BJ (cell line): ENCODE measurements around the gene IFITM5. TPM values are rescaled to one million over a fixed set of nuclear protein-coding genes. Genes with fewer than 3 reads are reported as not detected.
"Not testable (repeated sequence)": the region's sequence is repeated elsewhere in the genome, so short reads cannot be mapped to it uniquely, and the experiment has no call there.

ENCODE experiments used
- CTCF ChIA-PET: fragments of 350-600 bp; formaldehyde crosslinking; extraction: SDS; loops from one replicate; lab custom pipeline; 2021; ENCODE audit warnings: antibody characterized with exemption, inconsistent platforms; lab: Yijun Ruan, JAX
- POLR2A ChIA-PET: fragments of 300-600 bp; sonication (Branson Sonifier 250); formaldehyde crosslinking; extraction: SDS; loops from one replicate; lab custom pipeline; 2021; ENCODE audit warnings: antibody characterized with exemption; lab: Charles Lee
- DNase-seq: peaks from one replicate; pipeline ENCODE4 v3.0.0-alpha.2; 2011; ENCODE audit warnings: low read depth
- H3K27me3 ChIP-seq: 2 replicates; pipeline ENCODE4 v1.6.0; 2011; ENCODE audit warnings: low read length; ENCODE audit not compliant: control insufficient read depth, insufficient read depth
- H3K36me3 ChIP-seq: 2 replicates; pipeline ENCODE4 v1.5.1; 2011; ENCODE audit warnings: low read length; ENCODE audit not compliant: control insufficient read depth, insufficient read depth
- H3K4me3 ChIP-seq: 2 replicates; pipeline ENCODE4 v1.5.1; 2011; ENCODE audit warnings: low read depth, mild to moderate bottlenecking, control low read depth, low read length
- polyA plus RNA-seq: library from polyadenylated mRNA; depleted of rRNA; stranded (reverse); fragments of >200 nt; gene quantifications from 2 replicates; pipeline ENCODE4 v1.2.3, GENCODE V29; 2011
- TF ChIP-seq, protein P1 (sequence below): IDR thresholded peaks from 2 replicates; pipeline ENCODE4 v1.5.1; 2011; ENCODE audit warnings: low read depth, mild to moderate bottlenecking, control low read depth, inconsistent platforms, low read length, moderate library complexity; ENCODE audit not compliant: insufficient read depth

Gene IFITM5
- polyA plus RNA-seq, 1 experiment, result not detected

DNA sequence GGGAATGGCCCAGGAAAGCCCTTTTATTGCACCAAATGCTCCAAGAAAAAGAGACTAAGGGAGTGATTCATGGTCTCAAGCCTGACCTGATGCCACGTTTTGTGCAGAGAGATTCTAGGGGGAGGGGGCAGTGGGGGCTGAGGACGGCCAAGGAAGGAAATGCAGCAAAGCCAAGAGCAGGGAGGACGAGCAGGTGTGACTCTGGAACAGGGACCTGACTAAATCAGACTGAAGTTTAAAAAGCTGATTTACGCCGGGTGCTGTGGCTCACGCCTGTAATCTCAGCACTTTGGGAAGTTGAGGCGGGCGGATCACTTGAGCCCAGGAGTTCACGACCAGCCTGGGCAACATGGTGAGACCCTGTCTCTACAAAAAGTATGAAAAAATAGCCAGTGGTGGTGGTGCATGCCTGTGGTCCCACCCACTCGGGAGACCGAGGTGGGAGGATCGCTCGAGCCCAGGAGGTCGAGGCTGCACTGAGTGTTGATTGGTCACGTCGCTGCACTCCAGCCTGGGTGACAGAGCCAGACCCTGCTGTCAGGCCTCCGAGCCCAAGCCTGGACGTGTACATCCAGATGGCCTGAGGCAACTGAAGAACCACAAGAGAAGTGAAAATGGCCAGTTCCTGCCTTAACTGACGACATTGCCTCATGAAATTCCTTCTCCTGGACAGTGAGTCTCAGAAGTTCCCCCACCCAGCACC is 32.2 kb upstream of the IFITM5 start:
- CTCF ChIA-PET, result no interaction called here

DNA sequence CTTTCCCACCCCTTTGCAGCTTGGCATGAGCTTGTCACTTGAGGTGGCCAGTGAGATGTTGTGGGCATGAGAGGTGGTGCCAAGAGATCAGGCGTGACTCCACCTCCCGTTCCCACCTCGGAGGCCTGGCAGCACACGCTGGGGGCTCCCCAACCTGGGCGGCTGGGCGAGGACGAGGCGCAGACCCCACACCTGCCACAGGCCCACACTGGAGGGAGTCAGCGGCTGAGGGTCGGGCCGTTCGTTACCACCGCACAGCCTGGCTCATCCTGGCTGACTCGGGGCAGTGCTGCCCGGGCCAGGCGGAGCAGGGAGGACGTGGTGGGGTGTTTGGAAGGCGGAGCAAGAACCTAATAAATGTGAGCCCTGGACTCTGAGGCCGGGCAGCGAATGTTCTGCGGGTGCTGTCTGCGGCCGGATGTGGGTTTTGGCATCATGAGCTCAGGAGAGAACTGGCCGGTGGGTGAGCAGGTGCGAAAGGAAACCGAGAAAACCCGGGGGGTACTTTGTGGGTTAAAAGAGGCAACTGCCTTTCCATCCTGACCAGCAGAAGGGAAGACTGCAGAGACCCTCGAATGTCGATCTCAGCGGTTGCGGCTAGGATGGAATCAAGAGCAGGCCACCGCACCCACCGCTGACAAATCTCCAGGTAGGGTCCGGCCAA is 31.5 kb upstream of the IFITM5 start:
- H3K27me3 ChIP-seq, result no peaks in the 10 kb centered on the region
- no peaks in the 10 kb centered on the region for H3K36me3 ChIP-seq
- TF ChIP-seq, protein P1, sequence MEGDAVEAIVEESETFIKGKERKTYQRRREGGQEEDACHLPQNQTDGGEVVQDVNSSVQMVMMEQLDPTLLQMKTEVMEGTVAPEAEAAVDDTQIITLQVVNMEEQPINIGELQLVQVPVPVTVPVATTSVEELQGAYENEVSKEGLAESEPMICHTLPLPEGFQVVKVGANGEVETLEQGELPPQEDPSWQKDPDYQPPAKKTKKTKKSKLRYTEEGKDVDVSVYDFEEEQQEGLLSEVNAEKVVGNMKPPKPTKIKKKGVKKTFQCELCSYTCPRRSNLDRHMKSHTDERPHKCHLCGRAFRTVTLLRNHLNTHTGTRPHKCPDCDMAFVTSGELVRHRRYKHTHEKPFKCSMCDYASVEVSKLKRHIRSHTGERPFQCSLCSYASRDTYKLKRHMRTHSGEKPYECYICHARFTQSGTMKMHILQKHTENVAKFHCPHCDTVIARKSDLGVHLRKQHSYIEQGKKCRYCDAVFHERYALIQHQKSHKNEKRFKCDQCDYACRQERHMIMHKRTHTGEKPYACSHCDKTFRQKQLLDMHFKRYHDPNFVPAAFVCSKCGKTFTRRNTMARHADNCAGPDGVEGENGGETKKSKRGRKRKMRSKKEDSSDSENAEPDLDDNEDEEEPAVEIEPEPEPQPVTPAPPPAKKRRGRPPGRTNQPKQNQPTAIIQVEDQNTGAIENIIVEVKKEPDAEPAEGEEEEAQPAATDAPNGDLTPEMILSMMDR, result no peak
- no peak overlapping the region for H3K4me3 ChIP-seq
- DNase-seq, result no peak
- CTCF ChIA-PET, result no interaction called here
- POLR2A ChIA-PET, result no interaction called here

More for the DNA sequence above, 32.2 kb upstream of the IFITM5 start:
- Histone ChIP-seq H3K36me3 (no peaks in the 10 kb centered on the region), H3K27me3 (no peaks in the 10 kb centered on the region), H3K4me3 (no peak overlapping the region)
- TF ChIP-seq, protein P1, result no peak
- no peak for DNase-seq
- POLR2A ChIA-PET, result no interaction called here

DNA sequence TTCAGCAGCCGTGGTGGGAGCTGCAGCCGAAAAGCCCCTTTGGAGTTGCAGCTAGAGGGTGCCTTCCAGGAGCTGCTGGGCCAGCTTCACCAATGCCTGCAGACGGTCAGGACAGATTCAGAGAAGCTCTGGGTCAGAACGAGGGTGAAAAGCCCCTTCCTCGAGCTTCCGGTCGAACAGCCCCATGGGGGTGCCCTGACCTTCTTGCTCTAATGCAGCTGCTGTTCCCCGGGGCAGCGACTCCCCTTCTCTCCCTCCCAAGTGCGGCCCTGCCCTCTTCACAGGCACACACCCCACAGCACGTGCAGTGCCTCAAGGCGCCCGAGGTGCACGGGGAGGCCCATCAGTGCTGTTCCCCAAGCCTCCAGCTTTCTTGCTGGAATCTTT is 31.0 kb upstream of the IFITM5 start:
- no peaks in the 10 kb centered on the region for H3K36me3 ChIP-seq
- DNase-seq, result no peak
- CTCF ChIA-PET, result no interaction called here
- TF ChIP-seq, protein P1, result no peak
- no peak overlapping the region for H3K4me3 ChIP-seq
- POLR2A ChIA-PET, result no interaction called here
- H3K27me3 ChIP-seq, result no peaks in the 10 kb centered on the region

DNA sequence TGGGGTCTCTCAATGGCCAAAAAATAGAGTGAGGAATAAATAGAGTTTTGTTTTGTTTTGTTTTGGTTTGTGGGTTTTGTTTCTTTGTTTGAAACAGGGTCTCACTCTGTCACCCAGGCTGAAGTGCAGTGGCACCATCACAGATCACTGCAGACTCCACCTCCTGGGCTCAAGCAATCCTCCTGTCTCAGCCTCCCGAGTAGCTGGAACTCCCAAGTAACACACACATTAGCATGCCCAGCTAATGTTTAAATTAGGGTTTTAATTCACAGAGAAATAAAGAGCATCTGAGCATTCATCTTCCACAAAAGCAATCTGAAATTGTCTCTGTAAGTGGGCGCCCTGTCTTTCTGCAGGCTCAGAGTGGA is 30.5 kb upstream of the IFITM5 start:
- Histone ChIP-seq H3K4me3 (no peak overlapping the region), H3K36me3 (no peaks in the 10 kb centered on the region), H3K27me3 (no peaks in the 10 kb centered on the region)
- CTCF ChIA-PET, result interaction anchor here (1.1 kb wide), 1 partner anchor 11 kb away, joined by 3 read pairs; no protein-coding TSS in a partner anchor
- POLR2A ChIA-PET, result no interaction called here
- no peak for DNase-seq
- TF ChIP-seq, protein P1, result no peak

DNA sequence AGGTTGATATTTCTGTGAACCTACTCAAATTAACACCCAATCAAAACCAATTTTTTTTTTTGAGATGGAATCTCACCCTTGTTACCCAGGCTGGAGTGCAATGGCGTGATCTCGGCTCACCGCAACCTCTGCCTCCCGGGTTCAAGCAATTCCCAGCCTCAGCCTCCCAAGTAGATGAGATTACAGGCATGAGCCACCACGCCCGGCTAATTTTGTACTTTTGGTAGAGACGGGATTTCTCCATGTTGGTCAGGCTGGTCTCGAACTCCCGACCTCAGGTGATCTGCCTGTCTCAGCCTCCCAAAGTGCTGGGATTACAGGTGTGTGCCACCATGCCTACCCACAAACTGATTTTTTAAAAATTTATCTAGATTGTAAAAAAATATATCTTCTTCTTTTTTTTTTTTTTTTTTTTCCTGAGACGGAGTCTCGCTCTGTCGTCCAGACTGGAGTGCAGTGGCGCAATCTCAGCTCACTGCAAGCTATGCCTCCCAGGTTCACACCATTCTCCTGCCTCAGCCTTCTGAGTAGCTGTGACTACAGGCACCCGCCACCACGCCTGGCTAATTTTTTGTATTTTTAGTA is 29.3 kb upstream of the IFITM5 start:
- H3K4me3 ChIP-seq, POLR2A ChIA-PET, DNase-seq, H3K36me3 ChIP-seq, H3K27me3 ChIP-seq: not testable (repeated sequence)
- CTCF ChIA-PET, result interaction anchor here (0.9 to 1.1 kb wide), 3 partner anchors 10 to 12 kb away, joined by 3 read pairs; no protein-coding TSS in a partner anchor
